LNCaP clone FGC (cell line): ENCODE data around the gene ARPC2.

Experiments
- DNase-seq: peaks from one replicate; pipeline ENCODE4 v3.0.0-alpha.2; 2011; ENCODE audit warnings: low read depth
- H3K4me3 ChIP-seq: 2 replicates; pipeline ENCODE4 v1.5.1; 2011; ENCODE audit warnings: mild to moderate bottlenecking, low read depth, low read length, control low read depth
- TF ChIP-seq, protein P1 (sequence below): IDR thresholded peaks from 2 replicates; pipeline ENCODE4 v1.5.1; 2012; ENCODE audit warnings: mild to moderate bottlenecking; ENCODE audit not compliant: control insufficient read depth, insufficient read depth; ENCODE audit errors: extremely low read depth

Gene ARPC2

DNA sequence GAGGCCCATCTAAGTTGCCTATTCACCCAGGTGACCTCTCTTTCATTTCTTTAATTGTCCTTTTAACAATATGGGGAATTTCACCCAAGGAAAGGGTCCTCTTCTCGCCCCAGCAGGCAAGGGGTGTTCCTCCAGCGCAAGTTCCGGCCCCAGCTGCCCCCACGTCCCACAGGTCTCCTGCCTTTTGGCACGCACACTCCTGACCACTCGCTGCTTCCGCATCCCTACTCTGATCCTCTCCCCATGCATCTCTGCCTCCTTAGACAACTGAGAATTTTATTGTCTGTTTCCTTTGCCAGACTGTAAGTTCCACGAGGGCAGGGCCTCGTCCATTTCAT lies 684 bp upstream of the ARPC2 start:
- peak overlapping the region; percentile 91 for H3K4me3 ChIP-seq
- TF ChIP-seq, protein P1, sequence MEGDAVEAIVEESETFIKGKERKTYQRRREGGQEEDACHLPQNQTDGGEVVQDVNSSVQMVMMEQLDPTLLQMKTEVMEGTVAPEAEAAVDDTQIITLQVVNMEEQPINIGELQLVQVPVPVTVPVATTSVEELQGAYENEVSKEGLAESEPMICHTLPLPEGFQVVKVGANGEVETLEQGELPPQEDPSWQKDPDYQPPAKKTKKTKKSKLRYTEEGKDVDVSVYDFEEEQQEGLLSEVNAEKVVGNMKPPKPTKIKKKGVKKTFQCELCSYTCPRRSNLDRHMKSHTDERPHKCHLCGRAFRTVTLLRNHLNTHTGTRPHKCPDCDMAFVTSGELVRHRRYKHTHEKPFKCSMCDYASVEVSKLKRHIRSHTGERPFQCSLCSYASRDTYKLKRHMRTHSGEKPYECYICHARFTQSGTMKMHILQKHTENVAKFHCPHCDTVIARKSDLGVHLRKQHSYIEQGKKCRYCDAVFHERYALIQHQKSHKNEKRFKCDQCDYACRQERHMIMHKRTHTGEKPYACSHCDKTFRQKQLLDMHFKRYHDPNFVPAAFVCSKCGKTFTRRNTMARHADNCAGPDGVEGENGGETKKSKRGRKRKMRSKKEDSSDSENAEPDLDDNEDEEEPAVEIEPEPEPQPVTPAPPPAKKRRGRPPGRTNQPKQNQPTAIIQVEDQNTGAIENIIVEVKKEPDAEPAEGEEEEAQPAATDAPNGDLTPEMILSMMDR = no peak
- no peak for DNase-seq

DNA sequence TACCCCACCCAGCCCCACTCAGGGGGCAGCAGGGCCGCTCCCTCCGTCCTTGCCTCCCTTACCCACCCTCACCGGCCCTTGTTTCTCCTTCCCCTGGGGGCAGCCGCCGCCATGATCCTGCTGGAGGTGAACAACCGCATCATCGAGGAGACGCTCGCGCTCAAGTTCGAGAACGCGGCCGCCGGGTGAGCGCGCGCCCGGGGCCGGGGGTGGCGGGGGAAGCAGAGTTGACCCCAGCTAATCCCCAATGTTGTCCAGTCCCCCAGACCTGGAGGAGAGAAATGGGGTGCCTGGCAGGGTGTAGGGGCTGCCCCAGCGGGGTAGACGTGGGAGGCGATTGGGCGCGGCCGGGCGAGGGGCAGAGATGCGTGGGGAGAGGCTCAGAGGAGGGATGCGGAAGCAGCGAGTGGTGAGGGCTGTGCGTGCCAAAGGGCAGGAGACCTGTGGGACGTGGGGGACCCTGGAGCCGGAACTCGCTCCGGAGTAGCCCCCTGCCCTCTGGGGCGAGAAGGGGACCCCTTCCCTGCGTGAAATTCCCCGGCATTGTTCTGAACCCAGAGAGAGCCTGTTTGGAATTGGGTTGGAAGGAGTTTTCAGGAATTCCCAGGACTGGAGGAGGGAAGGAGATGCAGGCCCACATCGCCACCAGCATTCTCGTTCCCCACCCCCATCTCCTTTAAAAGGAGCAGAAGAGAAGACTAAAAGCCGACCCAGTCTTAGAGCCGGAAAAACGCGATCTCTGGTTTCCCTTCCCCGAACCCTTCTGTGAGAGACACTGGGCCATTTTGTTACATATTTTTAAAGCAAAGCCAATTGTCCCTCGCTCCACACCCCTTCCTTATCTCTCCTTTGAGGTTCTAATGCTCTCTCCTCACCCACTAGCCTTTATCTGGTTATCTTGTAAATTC lies 625 bp downstream of the ARPC2 start:
- peak overlapping the region; percentile 91 for H3K4me3 ChIP-seq

DNA sequence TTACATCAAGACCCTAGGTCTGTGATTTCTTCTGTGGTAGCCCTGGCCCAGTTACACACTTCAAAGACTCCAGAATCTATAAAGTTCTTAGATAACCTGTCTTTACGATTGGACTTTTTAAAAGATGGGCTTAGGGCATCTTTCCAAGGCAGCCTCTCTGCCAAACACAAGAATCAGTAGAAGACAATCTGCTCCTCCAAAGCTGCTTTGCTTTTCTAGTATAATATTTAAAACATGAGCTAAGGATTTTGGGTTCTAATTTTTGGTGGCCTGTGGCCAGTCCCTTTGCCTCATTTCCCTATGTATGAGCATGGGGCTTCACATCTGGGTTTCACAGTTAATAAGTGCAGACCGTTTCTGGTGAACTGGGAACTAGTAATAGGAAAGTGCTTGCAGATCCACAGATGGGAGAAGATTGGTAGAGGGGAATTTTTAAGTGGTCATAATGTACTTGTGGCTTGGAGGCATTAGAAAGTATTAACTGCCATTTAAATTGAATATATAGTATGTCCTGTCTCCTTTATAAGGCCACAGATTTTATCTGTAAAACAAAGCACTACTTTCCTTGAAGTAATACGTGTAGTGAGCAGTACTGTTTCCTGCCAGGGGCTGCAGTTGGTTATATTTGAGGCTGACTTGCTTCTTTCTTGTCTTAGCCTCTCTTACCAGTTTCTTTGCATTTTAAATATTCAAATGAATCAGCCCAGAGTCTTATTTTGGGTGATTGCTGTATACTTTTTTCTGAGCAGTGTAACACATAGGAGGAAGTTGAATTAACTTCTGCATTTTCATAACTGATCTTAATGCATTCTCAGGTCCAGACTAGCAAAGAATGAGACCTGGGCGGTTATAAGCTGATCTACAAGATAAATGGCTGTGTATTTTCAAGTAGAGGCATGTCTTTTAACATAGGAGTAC lies 1.5 kb downstream of the ARPC2 start:
- no peak for DNase-seq
- H3K4me3 ChIP-seq = peak overlapping the region; percentile 91
- TF ChIP-seq, protein P1 = no peak

More for the DNA sequence above, 625 bp downstream of the ARPC2 start:
- no peak for DNase-seq
- TF ChIP-seq, protein P1 = no peak

DNA sequence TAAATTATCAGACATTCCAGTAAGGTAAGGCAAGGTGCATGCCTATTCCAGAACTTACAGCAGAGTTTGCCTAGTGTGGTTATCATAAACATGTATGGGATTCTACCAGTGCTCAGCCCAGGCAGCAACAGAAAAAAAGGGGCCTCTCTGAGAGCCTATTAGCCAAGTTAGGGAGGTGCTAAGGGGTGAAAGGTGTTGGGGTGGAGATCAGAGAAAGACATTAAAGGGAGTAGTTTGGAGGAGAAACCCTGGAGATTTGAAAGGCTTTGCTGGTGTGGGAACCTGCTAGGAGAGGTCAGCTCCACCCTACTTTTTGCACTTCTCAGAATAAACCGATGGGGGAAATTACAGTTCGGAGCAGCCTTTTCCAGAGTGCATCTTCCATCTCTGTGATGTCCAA lies 2.9 kb downstream of the ARPC2 start:
- no peak overlapping the region for H3K4me3 ChIP-seq
- TF ChIP-seq, protein P1 = no peak

DNA sequence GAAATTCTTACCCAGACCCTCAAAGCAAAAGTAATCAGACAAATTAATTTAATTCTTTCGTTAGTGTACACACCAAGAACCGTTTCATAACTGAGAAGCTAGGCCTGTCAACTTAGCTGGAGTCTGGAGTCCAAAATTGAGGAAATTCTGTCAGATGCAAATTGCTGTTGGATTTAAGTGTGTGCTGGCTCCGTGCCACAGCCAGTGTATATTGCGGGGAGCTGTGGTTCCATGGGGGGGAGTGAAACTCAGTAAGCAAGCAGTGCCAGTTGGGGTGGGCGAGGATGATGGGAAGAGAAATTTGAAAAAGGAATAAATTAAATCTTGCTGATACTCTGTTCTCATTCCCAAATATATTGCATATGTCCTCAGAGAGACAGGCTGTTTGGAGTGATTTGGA lies 4.0 kb downstream of the ARPC2 start:
- no peak for DNase-seq
- TF ChIP-seq, protein P1 = no peak
- H3K4me3 ChIP-seq = no peak overlapping the region

More for the DNA sequence above, 2.9 kb downstream of the ARPC2 start:
- DNase-seq = no peak

DNA sequence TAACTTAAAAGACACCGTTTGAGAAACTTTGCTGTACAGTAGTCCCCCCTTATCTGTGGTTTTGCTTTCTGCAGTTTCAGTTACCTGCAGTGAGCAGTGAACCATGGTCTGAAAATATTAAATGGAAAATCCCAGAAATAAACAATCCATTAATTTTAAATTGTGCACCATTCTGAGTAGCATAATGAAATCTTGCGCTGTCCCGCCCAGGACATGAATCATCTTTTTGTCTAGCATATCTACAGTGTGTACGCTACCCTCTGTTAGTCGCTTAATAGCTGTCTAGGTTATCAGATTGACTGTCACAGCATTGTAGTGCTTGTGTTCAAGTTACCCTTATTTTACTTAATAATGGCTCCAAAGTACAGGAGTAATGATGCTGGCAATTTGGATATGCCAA lies 6.1 kb downstream of the ARPC2 start:
- DNase-seq = no peak
- H3K4me3 ChIP-seq = no peak overlapping the region

More for the DNA sequence above, 6.1 kb downstream of the ARPC2 start:
- TF ChIP-seq, protein P1 = no peak
